Fibroblast of villous mesenchyme (primary cell): ENCODE data around the gene PTGES3L. TPM values are rescaled to one million over a fixed set of nuclear protein-coding genes. Genes with fewer than 3 reads are reported as not detected.
A peak's percentile ranks its signal among the peaks of the same experiment; 100 is the strongest.
"Not testable (repeated sequence)": the region's sequence is repeated elsewhere in the genome, so short reads cannot be mapped to it uniquely, and the experiment has no call there.

ENCODE experiments used
- DNase-seq: peaks from one replicate; pipeline ENCODE4 v3.0.0-alpha.2; 2010; ENCODE audit warnings: low read depth
- H3K4me3 ChIP-seq: 2 replicates; pipeline ENCODE4 v1.5.1; 2011; ENCODE audit warnings: low read depth, mild to moderate bottlenecking, low read length
- total RNA-seq: library from RNA; depleted of rRNA; stranded (reverse); fragments of >200 nt; gene quantifications from 2 replicates; pipeline ENCODE4 v1.2.3, GENCODE V29; 2012
- TF ChIP-seq, protein P1 (sequence below): IDR thresholded peaks from 2 replicates; pipeline ENCODE4 v1.5.1; 2012; ENCODE audit warnings: low read depth, mild to moderate bottlenecking, low read length; ENCODE audit not compliant: insufficient read depth

The PTGES3L gene
- total RNA-seq, 1 donor, result 1.3 TPM

DNA sequence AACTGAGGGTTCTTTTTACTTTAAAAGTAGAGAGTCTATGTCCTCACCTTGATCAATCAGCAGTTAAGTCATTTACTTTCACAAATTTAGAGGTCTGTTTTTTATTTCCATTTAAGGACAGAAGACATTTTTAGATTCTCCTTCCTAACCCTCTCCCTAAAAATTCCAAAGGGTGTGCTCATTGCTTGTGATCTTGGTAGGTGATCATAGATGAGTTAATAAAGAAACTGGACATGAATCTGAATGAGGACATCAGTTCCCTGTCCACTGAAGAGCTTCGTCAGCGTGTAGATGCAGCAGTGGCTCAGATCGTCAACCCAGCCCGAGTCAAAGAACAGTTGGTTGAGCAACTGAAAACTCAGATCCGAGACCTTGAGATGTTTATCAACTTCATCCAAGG lies 9.3 kb upstream of the PTGES3L start:
- H3K4me3 ChIP-seq, result no peak overlapping the region
- TF ChIP-seq, protein P1, sequence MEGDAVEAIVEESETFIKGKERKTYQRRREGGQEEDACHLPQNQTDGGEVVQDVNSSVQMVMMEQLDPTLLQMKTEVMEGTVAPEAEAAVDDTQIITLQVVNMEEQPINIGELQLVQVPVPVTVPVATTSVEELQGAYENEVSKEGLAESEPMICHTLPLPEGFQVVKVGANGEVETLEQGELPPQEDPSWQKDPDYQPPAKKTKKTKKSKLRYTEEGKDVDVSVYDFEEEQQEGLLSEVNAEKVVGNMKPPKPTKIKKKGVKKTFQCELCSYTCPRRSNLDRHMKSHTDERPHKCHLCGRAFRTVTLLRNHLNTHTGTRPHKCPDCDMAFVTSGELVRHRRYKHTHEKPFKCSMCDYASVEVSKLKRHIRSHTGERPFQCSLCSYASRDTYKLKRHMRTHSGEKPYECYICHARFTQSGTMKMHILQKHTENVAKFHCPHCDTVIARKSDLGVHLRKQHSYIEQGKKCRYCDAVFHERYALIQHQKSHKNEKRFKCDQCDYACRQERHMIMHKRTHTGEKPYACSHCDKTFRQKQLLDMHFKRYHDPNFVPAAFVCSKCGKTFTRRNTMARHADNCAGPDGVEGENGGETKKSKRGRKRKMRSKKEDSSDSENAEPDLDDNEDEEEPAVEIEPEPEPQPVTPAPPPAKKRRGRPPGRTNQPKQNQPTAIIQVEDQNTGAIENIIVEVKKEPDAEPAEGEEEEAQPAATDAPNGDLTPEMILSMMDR, result no peak
- DNase-seq, result no peak

DNA sequence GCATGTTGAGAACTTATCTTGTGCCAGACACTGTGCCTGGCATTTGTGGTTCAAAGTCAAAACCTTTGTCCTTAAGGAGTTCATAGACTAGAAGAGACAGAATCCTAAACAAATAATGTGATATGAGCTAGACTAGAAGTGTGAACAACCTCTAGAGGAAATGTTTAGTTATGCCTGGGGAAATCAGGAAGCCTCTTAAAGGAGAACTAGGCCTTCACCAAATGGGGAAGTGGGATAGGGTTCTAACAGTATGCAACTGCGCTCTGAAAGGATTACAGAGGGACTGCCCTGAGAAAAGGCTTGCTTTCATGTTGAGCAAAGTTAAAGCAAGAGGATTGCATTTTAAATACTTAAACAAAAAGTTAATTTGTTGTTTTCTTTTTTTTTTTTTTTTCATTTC lies 5.3 kb upstream of the PTGES3L start:
- no peak for DNase-seq

DNA sequence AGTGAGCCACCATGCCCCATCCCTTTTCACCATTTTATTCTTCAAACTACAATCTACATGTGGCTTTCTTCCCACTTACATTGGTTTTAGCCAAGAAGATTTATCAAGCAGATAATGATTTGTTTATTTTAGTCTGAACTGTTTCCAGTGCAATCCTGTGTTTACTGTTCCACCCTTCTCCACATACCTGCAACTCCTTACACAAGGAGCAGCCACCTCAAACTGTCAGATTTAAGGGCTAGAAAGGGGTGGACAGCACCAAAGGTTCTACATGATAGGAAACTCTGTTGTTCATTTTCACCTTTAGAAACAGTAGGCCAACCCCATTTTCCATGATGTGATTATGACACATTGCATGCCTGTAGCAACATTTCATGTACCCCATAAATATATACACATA lies 2.4 kb upstream of the PTGES3L start:
- no peak overlapping the region for H3K4me3 ChIP-seq
- TF ChIP-seq, protein P1, result no peak
- peak; percentile 12 for DNase-seq

More for the DNA sequence above, 5.3 kb upstream of the PTGES3L start:
- no peak overlapping the region for H3K4me3 ChIP-seq
- TF ChIP-seq, protein P1, result no peak

DNA sequence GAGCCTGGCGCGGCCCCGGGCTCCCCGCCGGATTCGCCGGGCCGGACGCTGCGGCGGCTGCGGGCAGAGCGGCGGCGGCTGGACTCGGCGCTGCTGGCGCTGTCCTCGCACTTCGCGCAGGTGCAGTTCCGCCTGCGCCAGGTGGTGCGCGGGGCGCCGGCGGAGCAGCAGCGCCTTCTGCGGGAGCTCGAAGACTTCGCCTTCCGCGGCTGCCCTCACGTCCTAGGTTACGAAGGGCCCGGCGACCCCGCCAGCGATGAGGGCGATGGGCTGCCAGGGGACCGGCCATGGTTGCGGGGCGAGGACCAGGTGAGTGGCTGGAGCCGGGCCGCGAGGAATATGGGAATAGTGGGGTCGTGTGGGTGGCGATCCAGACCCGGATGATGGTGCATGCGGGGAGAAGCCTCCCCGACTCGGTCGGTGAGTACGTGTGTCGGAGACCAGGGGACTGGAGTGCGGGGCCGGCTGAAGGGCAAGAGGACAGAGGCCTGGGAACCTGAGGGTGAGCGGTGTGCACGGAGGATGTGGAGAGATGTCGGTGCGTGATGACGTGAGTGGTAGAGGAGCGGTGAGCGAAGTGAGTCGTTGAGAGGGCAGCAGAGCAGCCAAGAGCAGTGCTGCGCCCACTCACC lies 1.0 kb upstream of the PTGES3L start:
- TF ChIP-seq, protein P1, result no peak
- DNase-seq, result peak; percentile 52
- peak overlapping the region; percentile 70 for H3K4me3 ChIP-seq

DNA sequence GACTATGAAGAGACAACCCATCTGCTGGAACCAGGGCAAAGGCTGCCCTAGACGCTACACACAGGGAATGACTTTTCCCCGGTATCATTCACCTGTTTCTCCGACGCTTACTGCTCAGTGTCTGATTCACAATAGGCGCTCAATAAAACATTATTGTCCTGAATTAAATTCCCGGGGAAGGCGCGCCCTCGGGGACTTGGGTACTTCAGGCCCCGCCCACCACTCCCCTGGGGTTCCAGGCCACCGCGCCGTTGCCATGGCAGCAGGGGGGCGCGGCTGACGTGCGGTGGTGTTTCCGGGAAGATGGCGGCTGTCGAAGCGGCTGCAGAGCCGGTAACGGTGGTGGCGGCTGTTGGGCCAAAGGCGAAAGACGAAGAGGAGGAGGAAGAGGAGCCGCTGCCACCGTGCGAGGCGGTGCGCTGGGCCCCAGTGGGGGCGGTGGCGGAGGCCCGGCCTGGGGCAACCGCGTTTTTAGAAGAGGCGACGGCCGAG lies 440 bp upstream of the PTGES3L start, which contains the start of gene RUNDC1:
Gene RUNDC1, plus strand, starts transcription at position 292 of the 492 bp plus-strand sequence. Its CDS starts 12 bp downstream, at position 304.
- DNase-seq, result peak; percentile 83
- peak within 1 kb of the TSS; percentile 70 for H3K4me3 ChIP-seq
- TF ChIP-seq, protein P1, result no peak

DNA sequence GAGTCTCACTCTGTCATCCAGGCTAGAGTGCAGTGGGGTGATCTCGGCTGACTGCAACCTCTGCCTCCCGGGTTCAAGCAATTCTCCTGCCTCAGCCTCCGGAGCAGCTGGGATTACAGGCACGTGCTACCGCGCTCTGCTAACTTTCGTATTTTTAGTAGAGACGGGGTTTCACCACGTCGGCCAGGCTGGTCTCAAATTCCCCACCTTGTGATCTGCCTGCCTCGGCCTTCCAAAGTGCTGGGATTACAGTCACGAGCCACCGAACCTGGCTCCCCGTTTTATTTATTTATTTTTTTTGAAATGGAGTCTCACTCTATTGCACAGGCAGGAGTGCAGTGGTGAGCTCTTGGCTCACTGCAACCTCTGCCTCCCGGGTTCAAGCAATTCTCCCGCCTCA lies 4.2 kb downstream of the PTGES3L start:
- not testable (repeated sequence) for DNase-seq, H3K4me3 ChIP-seq

DNA sequence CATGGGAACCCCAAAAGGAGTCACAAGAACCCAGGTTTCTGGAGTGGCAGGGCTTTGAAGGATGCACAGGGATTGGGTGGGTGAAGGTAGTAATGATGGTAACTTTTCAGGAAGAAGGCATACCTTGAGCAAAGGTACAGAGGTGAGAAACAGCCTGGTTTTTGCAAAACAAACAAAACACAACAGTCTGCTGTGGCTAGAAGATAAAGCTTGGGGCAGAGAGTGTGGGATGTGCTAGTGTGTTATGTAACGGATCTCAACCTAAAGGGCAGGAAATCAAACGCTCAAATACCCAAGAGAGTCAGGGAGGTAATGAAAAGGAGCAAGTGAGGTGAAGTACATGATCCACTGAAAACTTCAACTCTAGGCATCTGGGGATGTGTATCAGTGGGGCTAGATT lies 4.6 kb downstream of the PTGES3L start:
- DNase-seq, result no peak
- H3K4me3 ChIP-seq, result no peak overlapping the region
- TF ChIP-seq, protein P1, result no peak

DNA sequence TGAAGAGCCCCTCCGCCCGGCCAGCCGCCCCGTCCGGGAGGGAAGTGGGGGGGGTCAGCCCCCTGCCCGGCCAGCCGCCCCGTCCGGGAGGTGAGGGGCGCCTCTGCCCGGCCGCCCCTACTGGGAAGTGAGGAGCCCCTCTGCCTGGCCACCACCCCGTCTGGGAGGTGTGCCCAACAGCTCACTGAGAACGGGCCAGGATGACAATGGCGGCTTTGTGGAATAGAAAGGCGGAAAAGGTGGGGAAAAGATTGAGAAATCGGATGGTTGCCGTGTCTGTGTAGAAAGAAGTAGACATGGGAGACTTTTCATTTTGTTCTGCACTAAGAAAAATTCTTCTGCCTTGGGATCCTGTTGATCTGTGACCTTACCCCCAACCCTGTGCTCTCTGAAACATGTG lies 6.6 kb downstream of the PTGES3L start:
- not testable (repeated sequence) for DNase-seq, H3K4me3 ChIP-seq
